CD4-positive, alpha-beta T cell treated with Interleukin-15 for 4 hours (primary cell): ENCODE data around the gene RFX8.
"Not testable (repeated sequence)": the region's sequence is repeated elsewhere in the genome, so short reads cannot be mapped to it uniquely, and the experiment has no call there.

Experiments
- DNase-seq: peaks from one replicate; pipeline ENCODE4 v3.0.0-alpha.2; 2020; ENCODE audit warnings: low spot score

The RFX8 gene

DNA sequence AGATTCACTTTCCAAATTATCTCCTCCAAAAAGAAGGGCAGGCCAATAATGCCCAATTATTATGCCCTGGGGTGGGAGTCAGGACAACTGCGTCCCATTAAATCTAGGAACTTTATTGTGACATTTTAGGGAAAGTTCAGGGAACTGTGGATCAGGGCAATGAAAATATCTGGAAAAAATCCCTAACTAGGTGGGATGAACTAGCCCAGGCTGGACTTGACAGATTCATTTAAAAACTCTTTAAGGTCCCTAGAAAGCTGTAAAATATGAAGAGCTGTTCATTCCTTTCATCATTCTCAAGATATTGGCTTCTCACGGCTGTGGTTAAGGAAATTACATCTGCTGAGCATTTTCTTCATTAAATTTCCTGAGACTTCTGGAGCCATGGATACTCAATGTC, 95.8 kb downstream of the RFX8 start:
- DNase-seq: no peak

DNA sequence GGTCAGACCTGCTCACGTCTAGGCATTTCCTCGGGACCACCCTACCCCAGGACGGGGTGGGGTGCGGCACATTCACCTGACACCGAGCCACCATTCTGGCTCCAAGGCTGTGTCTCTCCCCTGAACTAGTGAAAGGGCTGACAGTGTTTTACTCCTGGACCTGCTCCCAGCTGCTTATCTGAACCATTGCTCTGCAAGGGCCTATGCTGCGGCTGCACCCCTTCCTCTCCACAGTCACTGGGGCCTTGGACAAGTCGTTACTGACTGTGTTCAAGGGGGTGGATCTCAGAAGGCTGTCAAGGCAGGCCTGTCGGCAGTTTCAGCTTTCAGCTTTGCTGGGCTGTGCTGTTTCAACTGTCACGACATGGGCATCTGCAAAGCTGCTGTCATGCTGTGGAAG, 99.3 kb downstream of the RFX8 start:
- no peak for DNase-seq

DNA sequence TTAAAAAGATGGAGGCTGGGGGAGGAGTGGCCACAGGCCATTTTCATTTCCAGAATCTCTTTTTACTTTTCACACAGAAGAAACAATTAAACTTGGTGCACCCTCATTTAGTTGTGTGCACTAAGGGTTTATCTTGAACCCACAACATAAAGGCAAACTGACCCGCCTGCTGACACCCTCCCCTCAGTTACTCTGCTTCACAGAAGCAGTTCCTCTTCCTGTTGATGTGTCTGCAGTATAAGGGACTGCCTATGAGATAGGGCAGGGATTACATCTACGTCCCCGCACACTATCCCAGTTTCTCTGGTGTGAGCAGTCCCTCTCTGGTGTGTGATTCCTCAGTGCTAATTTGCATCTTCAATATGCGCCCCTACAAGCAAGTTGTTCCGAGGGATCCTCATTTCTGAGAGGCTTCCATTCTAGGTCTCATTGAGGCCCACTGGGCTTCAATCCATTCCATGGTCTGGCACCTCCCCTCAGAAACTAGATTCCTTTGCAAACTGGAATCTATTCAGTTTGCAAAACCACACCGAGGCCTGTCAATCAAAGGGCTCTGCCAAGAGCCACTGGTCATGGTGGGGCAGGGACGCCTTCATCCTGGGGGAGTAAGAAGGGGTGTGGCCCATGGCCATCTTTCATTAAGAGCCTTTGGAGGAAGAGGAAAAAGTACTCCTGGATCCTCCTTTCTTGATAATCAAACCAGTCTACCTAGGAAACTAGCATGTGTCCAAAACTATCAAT, 99.9 kb downstream of the RFX8 start:
- no peak for DNase-seq

DNA sequence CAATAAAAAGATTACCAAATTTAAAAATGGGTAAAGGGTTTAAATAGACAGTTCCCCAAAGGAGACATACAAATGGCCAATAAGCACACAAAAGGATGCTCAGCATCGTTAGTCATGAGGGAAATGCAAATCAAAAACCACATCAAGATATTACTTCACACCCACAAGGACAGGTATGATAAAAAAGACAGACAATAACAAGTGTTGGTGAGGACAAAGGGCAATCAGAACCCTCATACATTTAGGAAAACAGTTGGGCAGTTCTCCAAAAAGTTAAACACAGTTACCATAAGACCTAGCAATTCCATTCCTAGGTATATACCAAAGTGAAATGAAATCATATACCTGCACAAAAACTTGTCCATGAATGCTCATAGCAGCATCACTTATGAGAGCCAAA, 102.1 kb downstream of the RFX8 start:
- DNase-seq: no peak

DNA sequence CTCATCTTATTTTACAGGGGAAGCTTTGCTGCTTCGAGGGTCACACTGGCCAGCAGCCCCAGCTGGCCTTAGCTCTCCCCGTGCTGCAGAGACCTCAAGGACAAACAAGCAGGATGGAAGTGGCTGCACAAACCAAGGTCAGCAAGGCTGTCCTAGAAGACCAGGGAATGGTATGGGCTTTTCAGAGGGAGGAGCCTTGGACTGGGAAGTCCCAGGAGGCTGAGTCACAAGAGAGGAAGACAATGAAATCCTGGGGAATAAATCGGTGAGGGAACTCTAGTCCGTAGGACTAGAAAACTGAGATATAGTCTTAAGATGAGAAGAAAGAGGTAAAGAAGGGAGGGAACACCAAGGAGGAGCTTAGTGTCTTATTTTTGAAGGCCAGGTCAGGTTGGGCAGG, 103.3 kb downstream of the RFX8 start:
- no peak for DNase-seq

DNA sequence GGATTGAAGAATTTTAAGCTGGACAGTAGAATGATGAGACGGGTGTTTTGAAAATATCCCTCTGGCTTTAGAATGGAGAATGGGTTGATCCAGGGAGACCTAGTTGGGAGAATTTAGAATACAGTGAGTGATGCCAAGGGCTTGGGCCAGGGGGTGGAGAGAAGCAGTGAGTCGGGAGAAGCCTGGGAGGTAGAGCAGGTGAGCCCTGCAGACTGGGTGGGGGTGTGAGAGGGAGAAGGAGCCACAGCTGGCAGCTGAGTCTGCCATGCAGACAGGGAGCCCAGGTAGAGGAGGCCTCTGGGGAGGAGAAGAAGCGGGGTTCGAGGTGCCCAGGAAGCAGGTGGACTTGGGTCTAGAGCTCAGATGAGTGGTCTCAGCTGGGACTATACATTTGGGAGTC, 105.8 kb downstream of the RFX8 start:
- DNase-seq: no peak

DNA sequence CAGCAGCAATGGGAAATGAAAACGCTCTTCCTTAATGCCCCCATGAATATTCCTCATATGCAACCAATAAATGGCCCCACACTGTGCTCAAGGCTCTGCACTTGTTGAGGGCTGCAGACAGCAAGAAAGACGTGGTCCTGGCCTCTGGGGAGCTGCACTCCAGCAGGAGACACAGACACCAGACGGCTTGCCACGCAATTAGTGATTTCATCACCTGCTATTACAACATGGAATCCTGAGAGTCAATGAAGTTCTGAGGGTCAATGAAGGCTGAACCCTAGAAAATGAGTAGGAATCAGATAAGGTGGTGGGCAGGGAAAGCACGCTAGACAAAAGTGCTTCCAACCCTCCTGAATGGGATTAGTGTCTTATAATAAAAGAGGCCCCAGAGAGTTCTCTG, 106.5 kb downstream of the RFX8 start:
- DNase-seq: no peak

DNA sequence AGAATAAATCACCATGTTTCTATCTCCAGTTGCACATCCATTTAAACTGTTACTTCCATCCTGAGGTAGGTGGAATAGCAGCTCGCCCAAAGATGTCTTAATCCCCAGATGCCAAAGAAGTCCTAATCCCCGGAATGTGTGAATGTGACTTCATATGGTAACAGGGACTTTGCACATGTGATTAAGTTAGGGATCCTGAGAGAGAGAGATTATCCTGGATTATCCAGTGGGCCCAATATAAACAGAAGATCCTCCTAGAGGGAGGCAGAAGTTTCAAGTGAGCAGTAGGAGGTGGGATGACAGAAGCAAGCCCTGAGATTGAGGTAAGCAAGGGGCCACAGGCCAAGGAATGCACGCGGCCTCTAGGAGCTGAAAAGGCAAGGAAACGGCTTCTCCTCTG, 107.4 kb downstream of the RFX8 start:
- no peak for DNase-seq

DNA sequence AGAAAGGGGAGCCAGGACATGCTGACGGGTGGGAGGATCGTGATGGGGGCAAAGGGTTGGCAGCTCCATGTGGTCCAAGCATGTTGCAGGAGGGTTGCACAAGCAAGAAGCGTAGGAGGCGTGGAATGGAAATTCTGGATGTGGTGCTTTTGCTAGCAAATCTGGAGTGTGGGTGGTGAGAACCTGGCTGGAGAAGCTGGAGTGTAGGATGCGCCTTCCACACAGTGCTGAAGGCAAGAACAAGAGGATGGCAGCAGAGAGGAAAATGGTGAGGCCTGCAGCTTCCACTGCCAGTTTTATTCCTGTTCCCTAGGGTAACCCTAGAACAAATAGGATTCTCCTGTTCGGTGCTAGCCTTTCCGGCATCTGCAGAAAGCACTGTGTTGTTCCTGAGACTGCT, 110.0 kb downstream of the RFX8 start:
- DNase-seq: no peak

DNA sequence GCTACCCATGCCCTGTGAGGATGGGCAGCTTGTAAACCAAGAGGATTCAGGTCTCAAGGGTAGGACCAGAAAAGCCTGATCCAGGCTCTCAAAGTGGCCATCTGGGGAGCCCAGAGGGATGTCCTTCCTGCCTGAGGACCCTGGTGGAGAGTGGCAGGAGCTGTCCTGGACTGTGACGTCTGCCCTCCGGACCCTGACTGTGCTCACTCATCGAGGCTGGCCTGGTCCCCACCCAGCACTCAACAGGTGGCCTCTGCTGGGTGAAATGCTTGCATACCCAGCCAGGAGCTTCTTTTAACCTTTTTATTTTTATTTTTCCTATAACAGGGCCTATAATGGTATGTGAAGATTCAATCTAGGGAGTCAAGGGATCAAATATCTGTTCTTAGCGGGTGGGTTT, 112.1 kb downstream of the RFX8 start:
- no peak for DNase-seq

DNA sequence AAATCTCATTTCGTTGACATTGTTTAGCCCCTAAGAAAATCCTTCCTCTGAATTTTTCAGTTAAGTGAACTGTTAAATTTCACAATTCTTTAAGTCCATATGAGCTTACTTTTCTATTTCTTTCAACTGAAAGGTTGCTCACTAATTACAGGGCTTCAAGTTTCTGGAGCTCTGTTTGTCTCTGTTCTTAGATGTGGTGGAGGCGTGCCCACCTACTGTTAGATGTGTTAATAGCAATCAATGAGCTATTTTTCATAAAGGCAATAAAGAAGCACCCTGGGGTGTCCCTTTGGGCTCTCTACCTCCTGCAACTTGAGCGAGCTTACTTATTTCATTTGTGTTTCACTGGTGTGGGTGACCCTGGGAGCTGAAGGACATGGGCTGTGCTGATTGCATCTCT, 112.6 kb downstream of the RFX8 start:
- DNase-seq: peak; percentile 17

DNA sequence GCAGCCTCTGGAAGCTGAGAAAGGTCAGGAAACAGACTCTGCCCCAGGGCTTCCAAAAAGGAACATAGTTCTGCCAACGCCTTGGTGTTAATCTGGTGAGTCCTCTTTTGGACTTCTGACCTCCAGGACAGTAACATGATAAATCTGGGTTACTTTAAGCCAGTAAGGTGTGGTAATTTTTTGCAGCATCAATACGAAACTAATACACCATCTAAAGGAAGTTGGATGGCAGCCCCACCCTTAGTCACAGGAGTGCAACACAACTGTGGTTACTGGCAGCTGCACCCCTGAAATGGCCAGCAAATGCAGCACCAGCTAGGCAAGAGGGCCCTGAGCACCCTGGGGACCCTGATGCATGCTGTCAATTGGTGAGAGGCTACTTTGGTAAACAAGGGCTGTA, 113.4 kb downstream of the RFX8 start:
- DNase-seq: peak; percentile 45

DNA sequence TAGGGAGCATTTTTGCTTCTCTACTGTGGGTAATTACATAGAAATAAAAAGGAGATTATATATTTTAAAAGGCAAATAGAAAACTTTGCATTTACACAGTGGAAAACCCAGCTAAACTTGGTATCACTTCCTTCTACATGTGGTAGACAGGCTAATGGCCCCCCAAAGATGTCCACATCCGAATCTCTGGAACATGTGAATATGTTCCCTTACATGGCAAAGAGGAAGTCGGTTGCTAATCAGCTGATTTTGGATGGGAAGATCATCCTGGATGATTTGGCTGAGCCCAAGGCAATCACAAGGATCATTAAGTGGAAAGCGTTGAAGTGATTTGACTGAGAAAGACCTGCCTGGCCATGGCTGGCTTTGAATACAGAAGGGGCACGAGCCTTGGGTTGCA, 113.8 kb downstream of the RFX8 start:
- no peak for DNase-seq

DNA sequence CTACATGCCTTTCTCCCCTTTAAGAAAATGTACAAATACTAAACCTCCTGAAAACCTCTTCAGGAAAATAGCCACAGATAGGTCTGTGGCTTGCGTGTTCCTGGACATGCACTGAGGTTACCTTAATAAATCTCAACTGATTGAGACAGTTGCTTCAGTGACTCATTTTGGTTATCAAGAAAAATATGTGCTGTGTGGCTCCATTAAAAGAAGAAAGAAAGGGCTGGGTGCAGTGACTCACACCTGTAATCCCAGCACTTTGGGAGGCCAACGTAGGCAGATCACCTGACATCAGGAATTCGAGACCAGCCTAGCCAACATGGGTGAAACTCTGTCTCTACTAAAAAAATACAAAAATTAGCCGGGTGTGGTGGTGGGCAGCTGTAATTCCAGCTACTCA, 114.7 kb downstream of the RFX8 start:
- no peak for DNase-seq

DNA sequence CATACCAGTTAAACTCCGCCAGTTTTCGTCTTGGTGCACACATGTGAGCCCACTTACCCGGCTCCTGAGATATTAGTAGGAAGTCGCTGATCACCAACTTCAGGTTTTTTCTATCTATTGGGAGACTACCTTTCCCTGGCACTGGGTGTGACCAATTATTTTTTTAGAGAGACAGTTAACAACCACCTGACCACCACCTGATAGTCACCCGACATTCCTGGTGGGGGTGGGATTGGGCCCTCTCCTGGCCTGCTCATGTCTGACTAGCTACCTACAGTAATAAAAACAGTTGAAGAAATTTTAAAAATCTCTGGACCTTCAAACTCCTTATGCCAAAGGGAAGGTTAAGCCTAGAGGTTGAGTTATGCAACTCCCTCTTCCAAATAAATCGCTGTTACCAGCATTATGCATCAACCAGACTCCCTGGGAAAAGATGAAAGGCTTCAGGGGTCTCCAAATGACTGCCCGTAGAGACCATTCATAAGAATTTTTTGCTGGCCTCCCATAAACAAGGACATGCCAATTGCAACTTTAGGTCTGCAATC, 115.4 kb downstream of the RFX8 start:
- DNase-seq: no peak

DNA sequence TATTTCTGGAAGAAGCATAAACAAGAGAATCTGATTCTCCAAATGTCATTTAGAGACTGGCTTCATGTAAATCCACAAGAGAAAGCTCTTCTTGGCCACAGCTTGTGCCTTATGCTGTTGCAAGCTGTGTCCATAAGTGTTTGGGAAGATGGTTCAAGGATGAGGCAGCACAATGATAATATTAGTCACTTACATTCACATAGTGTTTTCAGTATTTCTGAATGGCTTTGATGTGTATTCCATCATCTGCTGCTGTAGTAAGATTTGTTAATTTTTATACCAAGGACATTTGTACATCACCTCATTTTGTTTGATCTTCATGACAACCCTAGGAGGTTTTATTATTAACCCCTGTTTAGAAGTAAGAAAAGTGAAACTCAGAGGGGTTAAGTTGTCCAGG, 117.5 kb downstream of the RFX8 start:
- DNase-seq: no peak

DNA sequence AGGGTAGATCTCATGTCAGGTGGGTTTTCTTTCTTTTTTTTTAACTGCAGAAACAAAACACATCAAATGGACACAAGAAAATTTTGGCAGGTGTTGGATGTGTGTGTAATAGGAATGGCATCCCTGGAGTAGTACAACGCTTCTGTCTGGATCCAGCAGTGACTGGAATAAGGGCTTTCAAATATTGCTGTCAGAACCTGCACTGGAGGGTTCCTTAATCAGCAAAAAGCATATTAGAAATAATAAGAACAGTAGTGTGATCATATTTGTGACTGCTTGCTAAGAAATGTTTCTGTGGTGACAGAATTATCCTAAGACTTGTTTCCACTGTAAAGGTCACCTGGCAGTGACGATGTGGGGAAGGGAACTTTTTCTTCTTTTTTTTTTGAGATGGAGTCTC, 118.4 kb downstream of the RFX8 start:
- DNase-seq: no peak

DNA sequence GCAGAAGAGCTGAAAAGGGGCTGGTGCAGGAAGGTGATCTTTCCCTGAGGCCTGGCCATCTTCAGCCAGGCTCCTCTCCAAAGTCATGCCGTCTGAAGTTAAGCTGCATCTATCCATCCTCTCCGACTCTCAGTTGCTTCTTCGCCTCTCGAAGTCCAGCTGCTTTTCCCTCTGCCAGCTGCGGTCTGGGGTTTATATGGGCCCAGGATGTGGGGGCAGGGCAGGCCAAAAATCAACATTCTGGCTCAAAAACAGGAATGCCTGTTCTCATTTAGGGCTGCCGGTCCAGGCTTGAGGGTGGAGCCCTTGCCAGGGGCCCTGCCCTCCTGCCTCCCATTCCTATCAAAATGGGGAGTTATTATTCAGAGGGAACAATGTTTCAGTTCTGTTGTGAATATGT, 118.9 kb downstream of the RFX8 start:
- DNase-seq: no peak

DNA sequence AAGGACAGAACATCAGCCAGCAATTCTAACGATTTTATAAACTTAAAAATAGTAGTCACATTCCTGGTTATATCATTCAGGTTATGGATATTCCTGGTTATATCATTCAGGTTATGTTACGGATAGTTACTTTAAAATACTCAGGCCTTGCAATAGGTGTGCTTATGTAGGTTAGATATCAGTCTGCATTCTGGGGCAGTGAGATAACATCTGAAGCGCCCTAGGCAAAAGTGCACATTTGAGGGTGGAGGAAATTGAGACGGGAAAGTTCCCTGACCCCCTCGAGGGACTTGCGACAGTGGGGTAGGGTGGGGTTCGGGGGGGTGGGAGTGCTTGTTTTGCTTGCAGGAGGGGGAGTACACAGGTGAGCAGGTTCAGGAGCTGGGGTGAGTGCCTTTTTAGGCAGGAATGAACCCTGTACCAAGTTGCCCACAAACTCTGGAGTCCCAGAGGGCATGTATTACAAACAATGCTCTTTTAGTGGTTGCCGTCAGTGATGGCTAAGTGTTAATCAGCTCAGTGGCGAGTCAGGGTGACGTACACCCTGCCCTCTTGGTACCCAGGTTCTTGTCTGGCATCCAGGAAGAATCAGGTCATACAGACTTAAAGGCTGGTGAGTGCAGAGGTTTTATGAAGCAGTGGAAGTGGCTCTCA, 119.4 kb downstream of the RFX8 start:
- no peak for DNase-seq

DNA sequence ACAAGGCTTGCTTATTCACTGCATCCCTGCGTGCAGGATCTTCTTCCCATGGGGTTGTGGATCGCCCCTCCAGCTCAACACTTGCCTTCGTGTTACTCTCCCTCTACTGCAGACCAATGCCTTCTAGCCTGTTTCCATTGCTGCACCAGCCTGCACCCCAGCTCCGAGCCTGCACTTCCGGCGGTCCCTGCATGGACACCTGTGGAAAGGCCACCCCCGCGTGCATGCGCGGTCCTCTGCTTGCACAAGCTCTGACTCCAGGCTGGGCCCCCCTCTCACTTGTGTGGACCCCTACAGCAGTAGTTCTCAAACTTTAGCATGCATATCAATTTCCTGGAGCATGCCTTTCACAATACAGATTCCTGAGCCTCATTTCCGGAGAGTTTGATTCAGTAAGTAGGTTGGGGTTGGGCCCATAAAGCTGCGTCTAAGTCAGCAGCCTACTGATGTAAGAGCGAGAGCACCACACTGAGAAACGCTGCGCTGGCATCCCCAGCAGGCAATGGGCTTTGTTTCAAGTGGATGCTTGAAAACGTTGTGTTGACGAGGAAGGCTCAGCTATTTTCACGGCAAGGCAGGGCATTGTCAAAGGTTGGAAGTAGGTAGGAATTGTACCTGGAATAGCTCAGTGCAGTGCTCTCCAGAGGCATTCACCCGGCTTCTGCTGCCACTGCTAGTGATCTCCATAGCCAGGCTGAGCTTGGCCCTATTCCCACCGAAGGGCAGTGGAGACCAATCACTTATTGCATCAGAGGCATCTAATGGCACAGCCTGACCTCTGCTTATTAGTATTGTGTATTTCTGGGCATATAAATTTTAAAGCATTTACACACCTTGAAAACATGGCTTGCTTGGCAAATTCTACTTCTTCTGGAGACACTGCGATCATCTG, 120.2 kb downstream of the RFX8 start:
- no peak for DNase-seq

DNA sequence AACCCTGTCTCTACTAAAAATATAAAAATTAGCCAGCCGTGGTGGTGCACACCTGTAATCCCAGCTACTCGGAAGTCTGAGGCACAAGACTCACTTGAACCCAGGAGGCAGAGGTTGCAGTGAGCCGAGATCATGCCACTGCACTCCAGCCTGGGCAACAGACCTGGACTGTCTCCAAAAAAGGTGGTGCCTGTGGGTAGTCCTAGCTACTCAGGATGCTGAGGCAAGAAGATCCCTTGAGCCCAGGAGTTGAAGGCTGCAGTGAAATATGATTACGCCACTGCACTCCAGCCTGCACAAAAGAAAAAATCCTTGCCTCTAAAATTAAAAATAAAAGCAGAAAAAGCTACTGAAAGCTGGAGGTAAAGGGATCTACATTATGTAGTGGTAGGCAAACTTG, 122.3 kb downstream of the RFX8 start:
- not testable (repeated sequence) for DNase-seq

DNA sequence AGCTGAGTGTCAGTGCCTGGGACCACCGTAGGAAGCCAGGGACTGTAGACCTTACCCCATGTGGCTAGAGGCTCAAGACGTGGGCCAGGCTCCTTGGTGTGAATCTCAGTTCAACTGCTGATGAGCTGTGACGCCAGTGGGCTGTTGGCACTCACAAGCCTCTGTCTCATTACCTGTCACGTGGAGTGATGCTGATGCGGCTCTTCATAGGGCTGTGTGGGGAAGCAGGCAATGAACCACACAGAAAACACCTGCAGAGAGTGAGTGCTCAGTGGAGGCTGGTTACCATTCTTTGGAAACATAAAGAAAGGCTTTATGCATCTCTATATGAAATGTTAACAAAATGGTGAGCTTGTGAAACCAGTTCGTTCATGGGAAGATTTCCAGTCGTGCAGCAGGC, 123.7 kb downstream of the RFX8 start:
- no peak for DNase-seq
